Body of pancreas (tissue), 4 donors: ENCODE results near the gene MCF2. TPM values are rescaled to one million over a fixed set of nuclear protein-coding genes. Genes with fewer than 3 reads are reported as not detected.

Source experiments
- ATAC-seq: fragments of 150-250 bp; one replicate; pipeline ENCODE4 v1.9.1; 2016
- DNase-seq, 4 donors: peaks; one replicate each; pipeline ENCODE4 v3.0.0-alpha.2; 2019
- H3K27ac ChIP-seq, 4 donors: fragments of 200-600 bp; sonication (generic); 1 replicate in 3 of 4; 2 replicates in 1 of 4; pipeline versions ENCODE4 v1.5.1 to v1.6.1; 2016 to 2019; ENCODE audit warnings: mild to moderate bottlenecking in 1 of 4, mixed read lengths in 1 of 4, moderate library complexity in 1 of 4
- H3K27me3 ChIP-seq, 2 donors: fragments of 200-600 bp; sonication (generic); one replicate each; pipeline ENCODE4 v1.6.0; 2016; ENCODE audit warnings: mild to moderate bottlenecking in 1 of 2
- H3K36me3 ChIP-seq, 2 donors: fragments of 200-600 bp; sonication (generic); replicated peaks in 1 of 2; 2 replicates each; pipeline ENCODE4 v1.5.1; 2016; ENCODE audit warnings: low read depth in 2 of 2; ENCODE audit not compliant: insufficient read depth in 1 of 2
- H3K4me1 ChIP-seq: fragments of 200-600 bp; sonication (generic); one replicate; pipeline ENCODE4 v1.6.0; 2016
- H3K4me3 ChIP-seq, 2 donors: fragments of 200-600 bp; sonication (generic); 1 replicate in 1 of 2; 2 replicates in 1 of 2; pipeline ENCODE4 v1.5.1; 2016 to 2019
- H3K9me3 ChIP-seq, 3 donors: fragments of 200-600 bp; sonication (generic); 1 replicate in 2 of 3; 2 replicates in 1 of 3; pipeline ENCODE4 v1.5.1; 2016
- CTCF ChIP-seq, 7 experiments: fragments of 450-650 bp in 4 of 7; fragments of 200-600 bp in 3 of 7; sonication (generic) in 3 of 7; IDR thresholded peaks; one replicate each; pipeline ENCODE4 v1.5.1; 2016 to 2019; ENCODE audit warnings: antibody characterized with exemption in 7 of 7
- POLR2A ChIP-seq, 3 donors: fragments of 450-650 bp; IDR thresholded peaks; one replicate each; pipeline ENCODE4 v1.6.1; 2016; ENCODE audit warnings: antibody characterized with exemption in 3 of 3, mild to moderate bottlenecking in 2 of 3
- WGBS, 2 donors: methylation state at CpG; one replicate each; pipeline ENCODE4 v1.1.5; 2017; 5-methylcytosine and 5-hydroxymethylcytosine counted together
- intact Hi-C: fragments of 100-400 bp; cut with DNase I; formaldehyde crosslinking; loops from one replicate; pipeline ENCODE4 v1.15.1; 2023
- total RNA-seq, 2 donors: library from RNA; depleted of rRNA; stranded (reverse); fragments of >200 nt; gene quantifications; one replicate each; pipeline ENCODE4 v1.1.0, GENCODE V29; 2016

MCF2 gene
- total RNA-seq, 2 donors from 2014 or later, result 0.33 to 0.78 TPM

- Histone ChIP-seq H3K27me3 (no peaks in the 10 kb centered on the region), H3K4me1 (no peaks in the 10 kb centered on the region), H3K36me3 (no peaks in the 10 kb centered on the region), H3K27ac (no peak overlapping the region), H3K9me3 (no peaks in the 10 kb centered on the region), H3K4me3 (no peak overlapping the region)
- no peak for ATAC-seq
- no peak for DNase-seq
- intact Hi-C loops, result no loop called here
- WGBS, 2 donors, result 26 to 32% methylated on average over 5 of the region's 5 CpGs
- TF ChIP-seq POLR2A (IDR thresholded peaks at IDR 0.05) (no peak), CTCF (IDR thresholded peaks at IDR 0.05) (no peak)
Measured at GRCh38 chrX:139720136-139720535, 12.2 kb upstream of the MCF2 start.

GRCh38 chrX:139702658-139703057 lies 5.3 kb downstream of the MCF2 start:
- ATAC-seq (no peak), DNase-seq (no peak)
- Histone ChIP-seq H3K4me1 (no peaks in the 10 kb centered on the region), H3K4me3 (no peak overlapping the region), H3K36me3 (no peaks in the 10 kb centered on the region), H3K27me3 (no peaks in the 10 kb centered on the region), H3K9me3 (no peaks in the 10 kb centered on the region), H3K27ac (no peak overlapping the region)
- intact Hi-C loops, result no loop called here
- TF ChIP-seq POLR2A (IDR thresholded peaks at IDR 0.05) (no peak), CTCF (IDR thresholded peaks at IDR 0.05) (no peak)
- 87 to 90% methylated on average over 2 to 3 of the region's 3 CpGs for WGBS, 2 donors

- H3K4me1 ChIP-seq, result no peaks in the 10 kb centered on the region
- WGBS, 2 donors, result 32 to 33% methylated on average over 6 to 8 of the region's 8 CpGs
- no peaks in the 10 kb centered on the region for H3K27me3 ChIP-seq
- no peak overlapping the region for H3K27ac ChIP-seq
- no peaks in the 10 kb centered on the region for H3K9me3 ChIP-seq
- no peaks in the 10 kb centered on the region for H3K36me3 ChIP-seq
- intact Hi-C loops, result no loop called here
- no peak for TF ChIP-seq CTCF (IDR thresholded peaks at IDR 0.05)
- TF ChIP-seq POLR2A (IDR thresholded peaks at IDR 0.05), result no peak
- H3K4me3 ChIP-seq, result no peak overlapping the region
- ATAC-seq (no peak), DNase-seq (no peak)
Measured at GRCh38 chrX:139692908-139693307, 15.1 kb downstream of the MCF2 start.

DNA sequence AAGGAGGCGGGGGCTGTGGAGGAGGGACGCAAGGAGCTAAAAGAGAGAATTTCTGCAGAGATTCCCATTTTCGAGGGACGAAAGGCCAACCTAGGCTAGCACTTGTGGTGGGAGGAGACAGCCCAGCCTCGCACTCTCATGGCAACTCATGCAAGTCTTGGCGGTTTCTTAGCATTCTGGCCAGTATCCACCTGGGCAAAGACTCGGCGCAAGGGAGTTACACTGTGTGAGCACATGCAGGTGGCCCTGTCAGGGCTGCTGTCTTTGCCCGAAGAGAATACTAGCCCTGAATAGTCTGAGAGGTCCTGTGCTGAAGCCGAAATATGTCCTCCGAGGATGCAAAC lies 15.5 kb downstream of the MCF2 start:
- TF ChIP-seq POLR2A (IDR thresholded peaks at IDR 0.05) (no peak), CTCF (IDR thresholded peaks at IDR 0.05) (no peak)
- ATAC-seq, result peak; percentile 53
- WGBS, 2 donors, result 14 to 37% methylated on average over 2 to 9 of the region's 11 CpGs

GRCh38 chrX:139691843-139692505 lies 16.0 kb downstream of the MCF2 start:
- TF ChIP-seq CTCF (IDR thresholded peaks at IDR 0.05) (no peak), POLR2A (IDR thresholded peaks at IDR 0.05) (no peak)
- H3K36me3 ChIP-seq, result no peaks in the 10 kb centered on the region
- DNase-seq, result peak in 1 of 4 donors; percentile 18
- H3K4me1 ChIP-seq, result no peaks in the 10 kb centered on the region
- peak; percentile 50 for ATAC-seq
- H3K27ac ChIP-seq, result no peak overlapping the region
- intact Hi-C loops, result no loop called here
- H3K4me3 ChIP-seq, result peak overlapping the region in 1 of 2 donors; percentile 5
- H3K9me3 ChIP-seq, result no peaks in the 10 kb centered on the region
- WGBS, 2 donors, result 0 to 2% methylated on average over 7 to 23 of the region's 52 CpGs
- H3K27me3 ChIP-seq, result no peaks in the 10 kb centered on the region

More for the DNA sequence above, 15.5 kb downstream of the MCF2 start:
- intact Hi-C loops, result no loop called here
- Histone ChIP-seq H3K4me3 (no peak overlapping the region), H3K36me3 (no peaks in the 10 kb centered on the region), H3K4me1 (no peaks in the 10 kb centered on the region), H3K27ac (no peak overlapping the region), H3K27me3 (no peaks in the 10 kb centered on the region), H3K9me3 (no peaks in the 10 kb centered on the region)
- peak; percentile 18 to 55 (median 30) for DNase-seq
